Measurements from ENCODE around the gene GLP2R.

Gene GLP2R

GRCh38 chr17:9938764-9939163 is 113.0 kb downstream of the GLP2R start:
- TF ChIP-seq SPI1 (IDR thresholded peaks at IDR 0.05; ENCODE audit: borderline replicate concordance, low read depth) (no peak), CTCF (IDR thresholded peaks at IDR 0.05; ENCODE audit: insufficient read depth, low read length) (no peak), GABPA (IDR thresholded peaks at IDR 0.05; ENCODE audit: low read depth) (no peak), REST (IDR thresholded peaks at IDR 0.05; ENCODE audit: insufficient replicate concordance, low read depth) (no peak), POLR2AphosphoS5 (IDR thresholded peaks at IDR 0.05; ENCODE audit: low read depth) (no peak)
- no peak overlapping the region for H3K4me3 ChIP-seq (replicated peaks; ENCODE audit: insufficient read depth, low read length)
- no peak for DNase-seq (ENCODE audit: low read depth in 1 of 2, low spot score in 1 of 2)
- no peaks in the 10 kb centered on the region for H3K27me3 ChIP-seq (ENCODE audit: insufficient read depth, poor library complexity, severe bottlenecking)
- no peak overlapping the region for H3K27ac ChIP-seq (replicated peaks)

- H3K27me3 ChIP-seq (ENCODE audit: insufficient read depth, poor library complexity, severe bottlenecking), result no peaks in the 10 kb centered on the region
- H3K4me3 ChIP-seq (replicated peaks; ENCODE audit: insufficient read depth, low read length), result no peak overlapping the region
- no peak overlapping the region for H3K27ac ChIP-seq (replicated peaks)
- DNase-seq (ENCODE audit: low read depth in 1 of 2, low spot score in 1 of 2), result no peak
- no peak for TF ChIP-seq REST (IDR thresholded peaks at IDR 0.05; ENCODE audit: insufficient replicate concordance, low read depth)
- TF ChIP-seq GABPA (IDR thresholded peaks at IDR 0.05; ENCODE audit: low read depth), result no peak
- TF ChIP-seq SPI1 (IDR thresholded peaks at IDR 0.05; ENCODE audit: borderline replicate concordance, low read depth), result no peak
- TF ChIP-seq CTCF (IDR thresholded peaks at IDR 0.05; ENCODE audit: insufficient read depth, low read length), result no peak
- TF ChIP-seq POLR2AphosphoS5 (IDR thresholded peaks at IDR 0.05; ENCODE audit: low read depth), result no peak
These were observed 115.1 kb downstream of the GLP2R start for GRCh38 chr17:9940841-9941240.

- Histone ChIP-seq H3K27me3 (ENCODE audit: insufficient read depth, poor library complexity, severe bottlenecking) (no peaks in the 10 kb centered on the region), H3K4me3 (replicated peaks; ENCODE audit: insufficient read depth, low read length) (no peak overlapping the region), H3K27ac (replicated peaks) (no peak overlapping the region)
- TF ChIP-seq POLR2AphosphoS5 (IDR thresholded peaks at IDR 0.05; ENCODE audit: low read depth), result no peak
- no peak for TF ChIP-seq SPI1 (IDR thresholded peaks at IDR 0.05; ENCODE audit: borderline replicate concordance, low read depth)
- no peak for TF ChIP-seq REST (IDR thresholded peaks at IDR 0.05; ENCODE audit: insufficient replicate concordance, low read depth)
- TF ChIP-seq CTCF (IDR thresholded peaks at IDR 0.05; ENCODE audit: insufficient read depth, low read length), result no peak
- no peak for TF ChIP-seq GABPA (IDR thresholded peaks at IDR 0.05; ENCODE audit: low read depth)
- no peak for DNase-seq (ENCODE audit: low read depth in 1 of 2, low spot score in 1 of 2)
These were observed 115.6 kb downstream of the GLP2R start for GRCh38 chr17:9941305-9941704.
